SK-N-SH treated with all-trans-retinoic acid at 6 μM for 48 hours (cell line): ENCODE results near the gene ANXA3.

Source experiments
- ATAC-seq: fragments of 200-7000 bp; cut with Tn5 transposase; 3 replicates; pipeline ENCODE4 v1.9.1; 2020; ENCODE audit warnings: mild to moderate bottlenecking, moderate library complexity
- CSDC2 ChIP-seq: fragments of 250-450 bp; sonication (Bioruptor Pico); IDR thresholded peaks from 2 replicates; pipeline ENCODE4 v1.5.0; 2020; ENCODE audit warnings: mild to moderate bottlenecking, moderate library complexity
- GLIS3 ChIP-seq: fragments of 250-450 bp; sonication (Bioruptor Pico); IDR thresholded peaks from 2 replicates; pipeline ENCODE4 v1.5.0; 2020; ENCODE audit warnings: mild to moderate bottlenecking, moderate library complexity
- ISL1 ChIP-seq: fragments of 250-450 bp; sonication (Bioruptor Pico); IDR thresholded peaks from 2 replicates; pipeline ENCODE4 v2.1.2; 2022; ENCODE audit warnings: mild to moderate bottlenecking, moderate library complexity
- PATZ1 ChIP-seq: fragments of 250-450 bp; sonication (Bioruptor Pico); IDR thresholded peaks from 2 replicates; pipeline ENCODE4 v1.8.0; 2020; ENCODE audit warnings: mild to moderate bottlenecking, moderate library complexity, borderline replicate concordance
- POU6F1 ChIP-seq: fragments of 250-450 bp; sonication (Bioruptor Pico); IDR thresholded peaks from 2 replicates; pipeline ENCODE4 v1.8.0; 2021; ENCODE audit warnings: low read depth, mild to moderate bottlenecking, moderate library complexity, borderline replicate concordance
- SNAI2 ChIP-seq: fragments of 250-450 bp; sonication (Bioruptor Pico); IDR thresholded peaks from 2 replicates; pipeline ENCODE4 v1.5.0; 2020; ENCODE audit warnings: mild to moderate bottlenecking, moderate library complexity
- ZFP3 ChIP-seq: fragments of 250-450 bp; sonication (Bioruptor Pico); IDR thresholded peaks from 2 replicates; pipeline ENCODE4 v1.5.0; 2020; ENCODE audit warnings: mild to moderate bottlenecking, moderate library complexity
- ZFP30 ChIP-seq: fragments of 450-650 bp; formaldehyde crosslinking; IDR thresholded peaks from 2 replicates; pipeline ENCODE4 v1.5.0; 2022; ENCODE audit warnings: mild to moderate bottlenecking, moderate library complexity
- ZNF565 ChIP-seq: fragments of 450-650 bp; formaldehyde crosslinking; conservative IDR thresholded peaks from 2 replicates; pipeline ENCODE4 v1.5.0; 2020; ENCODE audit warnings: low read depth, mild to moderate bottlenecking, moderate library complexity
- TF ChIP-seq, protein P1 (sequence below): fragments of 250-450 bp; sonication (Bioruptor Pico); IDR thresholded peaks from 2 replicates; pipeline ENCODE4 v1.5.0; 2020; ENCODE audit warnings: mild to moderate bottlenecking, moderate library complexity
- TF ChIP-seq, protein P2 (sequence below): fragments of 250-450 bp; sonication (Bioruptor Pico); IDR thresholded peaks from 2 replicates; pipeline ENCODE4 v1.5.1; 2020; ENCODE audit warnings: low read depth, mild to moderate bottlenecking, moderate library complexity

The ANXA3 gene

GRCh38 chr4:78566834-78567499 lies 15.4 kb downstream of the ANXA3 start:
- ATAC-seq: peak; percentile 16; the same call in 1 of the 3 replicates

DNA sequence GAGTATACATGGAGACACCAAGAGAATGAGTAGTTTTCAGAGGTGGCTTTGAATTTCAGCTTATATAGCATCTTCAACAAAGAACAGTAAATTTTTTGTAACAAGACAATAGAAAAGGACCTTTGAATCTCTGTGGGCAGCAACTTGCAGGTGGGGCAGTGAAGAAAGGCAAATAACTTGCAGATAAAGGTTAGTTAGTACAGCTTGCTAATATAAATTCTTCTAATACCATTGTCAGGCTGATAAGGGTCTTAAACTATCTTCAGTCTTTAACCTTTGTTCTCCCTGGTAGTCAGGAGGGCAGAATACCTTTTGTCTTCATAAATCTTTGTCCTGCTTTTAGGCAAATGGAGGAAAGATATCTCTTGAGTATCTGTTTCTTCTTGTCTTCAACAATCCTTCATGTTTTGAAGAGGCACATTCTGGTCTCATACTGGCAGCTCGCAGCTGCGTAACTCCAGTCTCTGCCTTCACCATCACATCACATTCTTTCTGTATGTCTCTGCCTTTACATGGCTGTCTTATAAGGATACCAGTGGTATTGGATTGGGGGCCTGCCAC lies 16.0 kb downstream of the ANXA3 start:
- ATAC-seq: no peak
- no peak for TF ChIP-seq SNAI2
- peak; percentile 36; the same call in 1 of the 2 replicates for TF ChIP-seq ISL1 (CRISPR knock-in tag)

More at GRCh38 chr4:78566834-78567499, 15.4 kb downstream of the ANXA3 start:
- TF ChIP-seq PATZ1 (CRISPR knock-in tag) (no peak), ZFP30 (CRISPR knock-in tag) (no peak), ISL1 (CRISPR knock-in tag) (peak; percentile 15; the same call in 1 of the 2 replicates), CSDC2 (CRISPR knock-in tag) (no peak)
- TF ChIP-seq, protein P1, sequence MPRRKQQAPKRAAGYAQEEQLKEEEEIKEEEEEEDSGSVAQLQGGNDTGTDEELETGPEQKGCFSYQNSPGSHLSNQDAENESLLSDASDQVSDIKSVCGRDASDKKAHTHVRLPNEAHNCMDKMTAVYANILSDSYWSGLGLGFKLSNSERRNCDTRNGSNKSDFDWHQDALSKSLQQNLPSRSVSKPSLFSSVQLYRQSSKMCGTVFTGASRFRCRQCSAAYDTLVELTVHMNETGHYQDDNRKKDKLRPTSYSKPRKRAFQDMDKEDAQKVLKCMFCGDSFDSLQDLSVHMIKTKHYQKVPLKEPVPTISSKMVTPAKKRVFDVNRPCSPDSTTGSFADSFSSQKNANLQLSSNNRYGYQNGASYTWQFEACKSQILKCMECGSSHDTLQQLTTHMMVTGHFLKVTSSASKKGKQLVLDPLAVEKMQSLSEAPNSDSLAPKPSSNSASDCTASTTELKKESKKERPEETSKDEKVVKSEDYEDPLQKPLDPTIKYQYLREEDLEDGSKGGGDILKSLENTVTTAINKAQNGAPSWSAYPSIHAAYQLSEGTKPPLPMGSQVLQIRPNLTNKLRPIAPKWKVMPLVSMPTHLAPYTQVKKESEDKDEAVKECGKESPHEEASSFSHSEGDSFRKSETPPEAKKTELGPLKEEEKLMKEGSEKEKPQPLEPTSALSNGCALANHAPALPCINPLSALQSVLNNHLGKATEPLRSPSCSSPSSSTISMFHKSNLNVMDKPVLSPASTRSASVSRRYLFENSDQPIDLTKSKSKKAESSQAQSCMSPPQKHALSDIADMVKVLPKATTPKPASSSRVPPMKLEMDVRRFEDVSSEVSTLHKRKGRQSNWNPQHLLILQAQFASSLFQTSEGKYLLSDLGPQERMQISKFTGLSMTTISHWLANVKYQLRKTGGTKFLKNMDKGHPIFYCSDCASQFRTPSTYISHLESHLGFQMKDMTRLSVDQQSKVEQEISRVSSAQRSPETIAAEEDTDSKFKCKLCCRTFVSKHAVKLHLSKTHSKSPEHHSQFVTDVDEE (CRISPR knock-in tag): no peak

DNA sequence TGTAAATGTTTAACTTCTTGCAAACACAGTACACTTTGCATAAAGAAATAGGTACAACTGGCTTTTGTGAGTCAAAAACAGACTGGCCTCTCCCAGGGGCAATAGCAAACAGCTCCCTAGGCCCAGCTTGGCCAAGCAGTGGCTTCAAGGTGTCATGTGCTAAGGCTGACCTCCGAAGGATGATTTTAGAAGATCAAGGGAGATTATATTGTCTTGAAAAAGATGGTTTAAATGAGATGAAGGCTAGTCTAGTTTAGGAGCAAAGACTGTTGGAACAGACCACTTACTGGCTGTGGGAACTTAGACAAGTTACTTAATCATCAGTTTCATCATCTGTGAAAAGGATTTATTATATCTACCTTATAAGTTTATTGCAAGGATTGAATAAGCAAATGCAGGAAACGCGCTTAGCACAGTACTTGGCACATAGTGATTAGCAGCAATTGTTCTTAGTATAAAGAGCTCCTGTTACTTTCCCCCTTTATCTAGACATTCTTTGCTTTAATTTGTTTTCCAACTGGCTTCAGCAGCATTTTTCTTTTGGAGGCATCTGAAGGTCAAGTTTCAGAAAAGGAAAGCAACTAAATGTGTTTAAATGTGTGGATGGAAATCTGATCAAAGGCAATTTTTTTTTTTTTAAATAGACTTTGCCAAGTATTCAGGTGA lies 17.2 kb downstream of the ANXA3 start:
- TF ChIP-seq POU6F1: 0 out of 2 replicates have a peak, but pooled peaks have one; percentile 58
- TF ChIP-seq ZFP3 (CRISPR knock-in tag): no peak
- TF ChIP-seq, protein P2, sequence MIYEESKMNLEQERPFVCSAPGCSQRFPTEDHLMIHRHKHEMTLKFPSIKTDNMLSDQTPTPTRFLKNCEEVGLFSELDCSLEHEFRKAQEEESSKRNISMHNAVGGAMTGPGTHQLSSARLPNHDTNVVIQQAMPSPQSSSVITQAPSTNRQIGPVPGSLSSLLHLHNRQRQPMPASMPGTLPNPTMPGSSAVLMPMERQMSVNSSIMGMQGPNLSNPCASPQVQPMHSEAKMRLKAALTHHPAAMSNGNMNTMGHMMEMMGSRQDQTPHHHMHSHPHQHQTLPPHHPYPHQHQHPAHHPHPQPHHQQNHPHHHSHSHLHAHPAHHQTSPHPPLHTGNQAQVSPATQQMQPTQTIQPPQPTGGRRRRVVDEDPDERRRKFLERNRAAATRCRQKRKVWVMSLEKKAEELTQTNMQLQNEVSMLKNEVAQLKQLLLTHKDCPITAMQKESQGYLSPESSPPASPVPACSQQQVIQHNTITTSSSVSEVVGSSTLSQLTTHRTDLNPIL: no peak
- TF ChIP-seq, protein P1 (CRISPR knock-in tag): no peak
- peak; percentile 14; the same call in 2 of the 3 replicates for ATAC-seq

DNA sequence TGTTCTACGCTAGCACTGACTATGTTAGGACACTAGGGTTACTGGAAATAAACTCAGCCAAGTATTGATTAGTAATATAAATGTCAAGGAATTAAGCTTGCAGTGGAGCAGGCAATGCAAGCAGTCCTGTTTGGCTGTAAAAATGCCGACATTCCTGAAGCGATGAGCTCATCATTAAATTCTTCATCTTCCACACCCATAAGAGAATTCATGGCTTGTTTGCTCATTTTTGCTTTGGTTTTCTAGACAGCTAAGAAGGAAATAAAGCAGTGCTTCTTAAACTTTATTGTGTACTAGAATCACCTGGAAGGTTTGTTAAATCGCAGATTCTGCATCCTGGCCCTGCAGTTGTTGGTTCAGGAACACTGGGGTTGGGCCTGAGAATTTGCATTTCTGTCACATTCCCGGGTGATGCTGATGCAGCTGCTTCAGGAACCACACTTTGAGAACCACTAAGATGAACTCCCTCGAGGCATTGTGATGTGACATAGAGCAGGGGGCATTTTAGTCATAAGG lies 17.8 kb downstream of the ANXA3 start:
- TF ChIP-seq ZNF565 (CRISPR knock-in tag): no peak
- no peak for TF ChIP-seq SNAI2
- TF ChIP-seq, protein P2: peak; percentile 44; the same call in 1 of the 2 replicates
- no peak for TF ChIP-seq GLIS3 (CRISPR knock-in tag)
- ATAC-seq: peak; percentile 86
